Astrocyte of the cerebellum (primary cell): ENCODE results near the gene AGBL1.

Source experiments
- DNase-seq: peaks from one replicate; pipeline ENCODE4 v3.0.0-alpha.2; 2011; ENCODE audit warnings: low read depth
- H3K4me3 ChIP-seq: 2 replicates; pipeline ENCODE4 v1.5.1; 2011; ENCODE audit warnings: mild to moderate bottlenecking, low read depth, low read length, moderate library complexity
- CTCF ChIP-seq: IDR thresholded peaks from 2 replicates; pipeline ENCODE4 v1.5.1; 2012; ENCODE audit warnings: low read length, low read depth, moderate library complexity, mild to moderate bottlenecking; ENCODE audit errors: missing control alignments
- in situ Hi-C: cut with HindIII; loops from 2 replicates; pipeline ENCODE4 v1.10.0; 2017; ENCODE audit warnings: low sequenced_read_pairs

Gene AGBL1

GRCh38 chr15:86316216-86316615, 236.5 kb downstream of the AGBL1 start:
- TF ChIP-seq CTCF, result no peak
- in situ Hi-C loops, result no loop called here
- H3K4me3 ChIP-seq, result no peak overlapping the region
- no peak for DNase-seq

- H3K4me3 ChIP-seq, result no peak overlapping the region
- no peak for TF ChIP-seq CTCF
- in situ Hi-C loops, result no loop called here
- no peak for DNase-seq
Observed at GRCh38 chr15:86316726-86317383, 237.2 kb downstream of the AGBL1 start.

- DNase-seq, result no peak
- no peak overlapping the region for H3K4me3 ChIP-seq
- in situ Hi-C loops, result no loop called here
- no peak for TF ChIP-seq CTCF
Observed at GRCh38 chr15:86317384-86317740, 237.7 kb downstream of the AGBL1 start.

GRCh38 chr15:86322629-86323028, 243.0 kb downstream of the AGBL1 start:
- in situ Hi-C loops, result no loop called here
- no peak for TF ChIP-seq CTCF
- H3K4me3 ChIP-seq, result no peak overlapping the region
- DNase-seq, result no peak

GRCh38 chr15:86327230-86327865, 247.7 kb downstream of the AGBL1 start:
- no peak overlapping the region for H3K4me3 ChIP-seq
- TF ChIP-seq CTCF, result no peak
- DNase-seq, result no peak
- in situ Hi-C loops, result no loop called here

- no peak for DNase-seq
- H3K4me3 ChIP-seq, result no peak overlapping the region
- in situ Hi-C loops, result no loop called here
- TF ChIP-seq CTCF, result no peak
Observed at GRCh38 chr15:86328658-86329057, 249.0 kb downstream of the AGBL1 start.
